Astrocyte (in vitro differentiated cells and primary cell): ENCODE measurements around the gene PLAGL2. TPM values are rescaled to one million over a fixed set of nuclear protein-coding genes. Genes with fewer than 3 reads are reported as not detected.

Experiments used
- DNase-seq: peaks from one replicate; pipeline ENCODE4 v3.0.0-alpha.2; 2010; ENCODE audit warnings: low read depth
- FAIRE-seq: peaks from 2 replicates; lab custom pipeline; 2011; peaks lifted over from hg19 to GRCh38; lab: Jason Lieb, UNC
- H2AFZ ChIP-seq: 2 replicates; pipeline ENCODE4 v1.6.0; 2012; ENCODE audit warnings: low read depth, low read length, inconsistent platforms
- H3K27ac ChIP-seq: 2 replicates; pipeline ENCODE4 v1.5.1; 2011; ENCODE audit warnings: low read depth, low read length, inconsistent platforms
- H3K27me3 ChIP-seq: 2 replicates; pipeline ENCODE4 v1.6.0; 2011; ENCODE audit warnings: low read length, inconsistent platforms; ENCODE audit not compliant: insufficient read depth
- H3K36me3 ChIP-seq: 2 replicates; pipeline ENCODE4 v1.5.1; 2011; ENCODE audit warnings: low read length, inconsistent platforms; ENCODE audit not compliant: insufficient read depth
- H3K4me1 ChIP-seq: 2 replicates; pipeline ENCODE4 v1.5.1; 2011; ENCODE audit warnings: low read length, inconsistent platforms; ENCODE audit not compliant: insufficient read depth
- H3K4me2 ChIP-seq: 2 replicates; pipeline ENCODE4 v1.6.0; 2012; ENCODE audit warnings: low read length, inconsistent platforms
- H3K4me3 ChIP-seq: 2 replicates; pipeline ENCODE4 v1.5.1; 2011; ENCODE audit warnings: low read depth, mild to moderate bottlenecking, low read length, inconsistent platforms; ENCODE audit not compliant: insufficient read depth
- H3K79me2 ChIP-seq: 2 replicates; pipeline ENCODE4 v1.6.0; 2012; ENCODE audit warnings: mild to moderate bottlenecking, low read length, inconsistent platforms; ENCODE audit not compliant: insufficient read depth
- H3K9ac ChIP-seq: 2 replicates; pipeline ENCODE4 v1.6.0; 2012; ENCODE audit warnings: mild to moderate bottlenecking, low read length, inconsistent platforms
- H3K9me3 ChIP-seq: 2 replicates; pipeline ENCODE4 v1.5.1; 2012; ENCODE audit warnings: low read depth, mild to moderate bottlenecking, low read length, inconsistent platforms; ENCODE audit not compliant: insufficient read depth
- H4K20me1 ChIP-seq: 2 replicates; pipeline ENCODE4 v1.6.0; 2012; ENCODE audit warnings: low read length, inconsistent platforms; ENCODE audit not compliant: insufficient read depth
- H3K27ac Mint-ChIP-seq: one replicate; pipeline ENCODE4 v1.8.0; 2021; ENCODE audit warnings: mild to moderate bottlenecking, mixed read lengths; ENCODE audit not compliant: unreplicated experiment
- H3K27me3 Mint-ChIP-seq: one replicate; pipeline ENCODE4 v1.8.0; 2021; ENCODE audit warnings: low read depth, mixed read lengths; ENCODE audit not compliant: unreplicated experiment
- H3K36me3 Mint-ChIP-seq: one replicate; pipeline ENCODE4 v1.8.0; 2021; ENCODE audit warnings: low read depth, mixed read lengths; ENCODE audit not compliant: unreplicated experiment
- H3K4me1 Mint-ChIP-seq: one replicate; pipeline ENCODE4 v1.8.0; 2021; ENCODE audit warnings: low read depth, mixed read lengths; ENCODE audit not compliant: unreplicated experiment
- H3K4me3 Mint-ChIP-seq: one replicate; pipeline ENCODE4 v1.8.0; 2021; ENCODE audit warnings: mild to moderate bottlenecking, moderate library complexity, mixed read lengths; ENCODE audit not compliant: unreplicated experiment
- H3K9me3 Mint-ChIP-seq: one replicate; pipeline ENCODE4 v1.8.0; 2021; ENCODE audit warnings: mild to moderate bottlenecking, mixed read lengths; ENCODE audit not compliant: unreplicated experiment
- CTCF ChIP-seq: IDR thresholded peaks from 2 replicates; pipeline ENCODE4 v1.5.1; 2011; ENCODE audit warnings: low read depth, mild to moderate bottlenecking, inconsistent platforms, low read length, moderate library complexity; ENCODE audit not compliant: insufficient read depth
- EZH2 ChIP-seq: IDR thresholded peaks from 2 replicates; pipeline ENCODE4 v1.6.1; 2012; ENCODE audit warnings: mild to moderate bottlenecking, low read length, inconsistent platforms; ENCODE audit not compliant: insufficient read depth
- total RNA-seq: library from RNA; stranded (reverse); gene quantifications from 2 replicates; pipeline ENCODE4 v1.2.1, GENCODE V29; 2021

The PLAGL2 gene
- total RNA-seq, 1 donor from 2014 or later = 15.3 TPM

GRCh38 chr20:32144898-32145662 is 62.5 kb downstream of the PLAGL2 start:
- Histone ChIP-seq H4K20me1 (peaks cover 11% of the 10 kb centered on the region), H3K9me3 (no peaks in the 10 kb centered on the region), H3K4me2 (no peak overlapping the region), H3K9ac (no peak overlapping the region), H3K4me3 (no peak overlapping the region), H3K27me3 (no peaks in the 10 kb centered on the region), H3K79me2 (no peaks in the 10 kb centered on the region), H3K27ac (no peak overlapping the region), H2AFZ (no peak overlapping the region), H3K4me1 (no peaks in the 10 kb centered on the region), H3K36me3 (peaks cover 46% of the 10 kb centered on the region)
- Mint-ChIP-seq H3K27me3 (no peaks in the 10 kb centered on the region), H3K4me1 (peaks cover 7% of the 10 kb centered on the region), H3K36me3 (peaks cover 53% of the 10 kb centered on the region), H3K4me3 (no peak overlapping the region), H3K27ac (no peak overlapping the region), H3K9me3 (no peaks in the 10 kb centered on the region)
- DNase-seq (no peak), FAIRE-seq (no peak)
- TF ChIP-seq EZH2 = no peak
- no peak for TF ChIP-seq CTCF

DNA sequence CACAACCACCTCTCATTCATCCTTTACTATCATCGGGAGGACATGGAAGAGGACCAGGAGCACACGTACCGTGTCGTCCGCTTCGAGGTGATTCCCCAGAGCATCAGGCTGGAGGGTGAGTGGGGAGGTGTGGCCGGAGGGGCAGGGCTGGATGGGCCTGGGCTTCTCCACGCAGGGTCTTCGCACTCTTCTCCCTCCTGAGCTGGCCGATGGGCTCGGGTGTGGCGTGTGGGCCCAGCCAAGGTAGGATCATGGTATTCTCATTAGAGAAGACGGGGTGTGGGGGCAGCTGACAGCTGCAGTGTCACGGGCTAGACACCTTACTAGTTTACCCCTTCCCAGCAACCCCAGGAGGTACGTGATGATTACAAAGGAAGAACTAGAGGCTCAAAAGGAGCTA is 64.6 kb downstream of the PLAGL2 start:
- no peak for FAIRE-seq
- H3K36me3 ChIP-seq = peaks cover 49% of the 10 kb centered on the region

More for the DNA sequence above, 64.6 kb downstream of the PLAGL2 start:
- H3K9me3 ChIP-seq = no peaks in the 10 kb centered on the region
- Mint-ChIP-seq H3K9me3 (no peaks in the 10 kb centered on the region), H3K4me1 (no peaks in the 10 kb centered on the region), H3K36me3 (peaks cover 54% of the 10 kb centered on the region), H3K27me3 (no peaks in the 10 kb centered on the region), H3K4me3 (no peak overlapping the region), H3K27ac (no peak overlapping the region)
- peaks cover 26% of the 10 kb centered on the region for H4K20me1 ChIP-seq
- no peak overlapping the region for H2AFZ ChIP-seq
- H3K27me3 ChIP-seq = no peaks in the 10 kb centered on the region
- no peak overlapping the region for H3K4me3 ChIP-seq
- no peak overlapping the region for H3K4me2 ChIP-seq
- no peak overlapping the region for H3K27ac ChIP-seq
- no peaks in the 10 kb centered on the region for H3K79me2 ChIP-seq
- no peaks in the 10 kb centered on the region for H3K4me1 ChIP-seq
- DNase-seq = no peak
- TF ChIP-seq CTCF (no peak), EZH2 (no peak)
- no peak overlapping the region for H3K9ac ChIP-seq

Other genes starting within 250 kb of the PLAGL2 start
- gene XKR7, start 239.6 kb downstream of the PLAGL2 start, total RNA-seq = 0.36 and 0.48 TPM in 2 replicates
- 0.11 TPM in 1 of 2 replicates, not detected in the other for gene CCM2L, start 197.3 kb downstream of the PLAGL2 start, total RNA-seq
- gene HCK, start 155.5 kb downstream of the PLAGL2 start, total RNA-seq = 0.34 and 0.53 TPM in 2 replicates
- gene TM9SF4, start 98.0 kb downstream of the PLAGL2 start, total RNA-seq = 64.0 and 71.8 TPM in 2 replicates
- gene POFUT1, start 137 bp upstream of the PLAGL2 start, total RNA-seq = 60.6 and 65.5 TPM in 2 replicates
- 27.9 and 28.5 TPM in 2 replicates for gene KIF3B, start 69.9 kb upstream of the PLAGL2 start, total RNA-seq
- gene ASXL1, start 150.6 kb upstream of the PLAGL2 start, total RNA-seq = 61.1 and 62.4 TPM in 2 replicates